Left renal cortex interstitium (tissue), 4 donors: Measurements from ENCODE around the gene EFCAB12. TPM values are rescaled to one million over a fixed set of nuclear protein-coding genes. Genes with fewer than 3 reads are reported as not detected.
A peak's percentile ranks its signal among the peaks of the same experiment; 100 is the strongest.
"Not testable (repeated sequence)": the region's sequence is repeated elsewhere in the genome, so short reads cannot be mapped to it uniquely, and the experiment has no call there.

ENCODE experiments used
- DNase-seq, 4 donors: peaks; one replicate each; pipeline ENCODE4 v3.0.0-alpha.2; 2013; ENCODE audit warnings: low read depth in 4 of 4, low spot score in 2 of 4, missing footprints in 1 of 4
- polyA plus RNA-seq, 4 donors: library from polyadenylated mRNA; unstranded; fragments of 120-200 nt; gene quantifications; one replicate each; pipeline ENCODE4 v1.2.1, GENCODE V29; 2013; ENCODE audit not compliant: insufficient read length in 4 of 4

EFCAB12 gene
- polyA plus RNA-seq, 4 donors, result 3.0 to 6.0 (median 4.2) TPM

DNA sequence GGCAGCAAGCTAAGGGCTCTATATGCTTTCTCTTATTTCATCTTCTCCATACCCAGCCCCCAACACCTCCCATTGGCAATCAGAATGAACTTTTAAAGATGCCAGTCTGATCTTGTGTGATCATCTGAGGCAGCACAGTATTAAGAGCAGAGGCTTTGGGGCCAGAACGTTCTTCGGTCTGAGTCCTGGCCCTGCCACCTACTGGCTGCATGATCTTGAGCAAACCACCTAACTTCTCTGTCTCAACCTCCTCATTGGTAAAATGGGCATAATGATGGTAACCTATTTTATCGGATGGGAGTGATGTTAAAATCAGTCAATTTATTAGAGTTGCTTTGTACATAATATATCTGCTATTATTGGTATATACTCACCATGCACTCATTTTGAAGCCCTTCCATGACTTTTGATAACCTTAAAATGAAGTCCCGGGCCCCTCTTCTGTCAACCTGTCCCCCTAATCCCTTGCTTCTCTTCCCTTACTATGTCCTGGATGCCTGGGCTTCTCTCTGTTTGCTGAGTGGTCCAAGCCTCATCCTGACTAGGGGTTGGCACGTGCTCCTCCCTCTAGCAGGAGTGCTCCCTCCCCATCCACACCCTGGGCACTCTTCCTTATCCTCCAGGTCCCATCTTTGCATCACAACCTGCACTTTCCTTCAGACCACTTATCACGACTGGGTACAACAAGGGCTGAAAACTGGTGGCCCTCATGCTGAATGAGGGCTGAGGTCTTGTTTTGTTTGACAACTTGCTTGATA lies 6.3 kb downstream of the EFCAB12 start:
- DNase-seq, result no peak

- DNase-seq, result no peak
Measured at GRCh38 chr3:129421236-129421883, 7.1 kb downstream of the EFCAB12 start.

DNA sequence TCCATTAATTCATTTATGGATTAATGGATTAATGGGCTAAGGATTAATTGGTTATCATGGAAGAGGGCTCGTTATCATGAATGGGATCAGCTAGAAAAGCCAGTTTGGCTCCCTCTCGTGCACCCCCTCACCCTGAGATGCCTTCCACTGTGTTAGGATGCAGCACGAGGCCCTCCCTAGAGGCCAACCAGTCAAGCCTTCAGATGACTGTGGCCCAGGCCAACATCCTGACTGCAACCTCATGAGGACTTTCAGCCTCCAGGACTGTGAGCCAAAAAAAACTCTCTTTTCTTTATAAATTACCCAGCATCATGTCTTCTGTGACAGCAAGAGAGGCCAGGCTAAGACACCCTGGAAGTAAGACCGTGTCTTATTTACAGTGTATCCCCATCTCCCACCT lies 9.0 kb downstream of the EFCAB12 start:
- DNase-seq, result no peak

DNA sequence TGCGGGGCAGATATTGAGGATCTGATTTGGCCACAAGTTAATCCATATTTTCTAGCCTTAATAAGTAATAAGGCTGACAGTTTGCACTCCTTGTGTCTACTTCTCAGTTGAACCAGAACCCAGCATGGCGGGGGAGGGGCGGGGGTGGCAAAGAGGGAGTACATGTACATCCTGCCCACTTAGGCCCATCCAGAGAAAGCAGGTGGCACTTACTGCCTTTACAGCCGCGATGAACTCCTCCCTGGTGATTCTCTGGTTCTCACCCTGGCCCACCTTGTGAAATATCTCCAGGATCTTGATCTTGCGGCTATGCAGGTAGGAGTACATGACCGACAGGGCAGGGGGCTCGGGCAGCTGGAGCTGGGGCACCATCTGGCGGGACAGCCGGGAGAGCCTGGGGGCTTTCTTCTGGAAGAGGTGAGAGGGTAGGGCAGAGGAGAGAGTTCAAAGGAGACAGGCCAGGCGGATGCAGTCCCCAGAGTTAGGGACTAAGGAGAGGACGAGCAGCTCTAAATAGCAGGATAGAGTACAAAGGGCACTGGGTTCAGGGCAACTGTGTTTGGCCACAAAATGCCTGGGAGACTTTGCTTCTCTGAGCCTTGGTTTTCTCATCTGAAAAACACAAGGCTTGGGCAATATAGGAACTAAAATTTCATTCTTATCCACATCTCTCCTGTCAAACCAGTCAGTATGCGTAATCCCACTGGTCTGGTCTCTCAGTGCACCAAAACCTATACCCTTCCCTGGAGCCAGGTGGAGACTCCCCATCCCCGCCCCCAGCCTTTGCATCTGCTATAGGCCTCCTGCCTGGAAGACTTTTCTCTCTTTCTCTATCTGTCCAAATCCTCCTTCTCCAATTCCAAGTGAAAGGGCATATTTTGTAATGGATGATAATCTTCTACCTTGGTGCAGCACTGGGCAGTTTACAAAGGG lies 10.1 kb downstream of the EFCAB12 start:
- no peak for DNase-seq

GRCh38 chr3:129417326-129417725 lies 11.1 kb downstream of the EFCAB12 start:
- DNase-seq, result peak in 2 of 4 donors; percentile 38 to 39

GRCh38 chr3:129416415-129416814 lies 12.0 kb downstream of the EFCAB12 start:
- no peak for DNase-seq

GRCh38 chr3:129415830-129416229 lies 12.6 kb downstream of the EFCAB12 start:
- DNase-seq, result no peak

DNA sequence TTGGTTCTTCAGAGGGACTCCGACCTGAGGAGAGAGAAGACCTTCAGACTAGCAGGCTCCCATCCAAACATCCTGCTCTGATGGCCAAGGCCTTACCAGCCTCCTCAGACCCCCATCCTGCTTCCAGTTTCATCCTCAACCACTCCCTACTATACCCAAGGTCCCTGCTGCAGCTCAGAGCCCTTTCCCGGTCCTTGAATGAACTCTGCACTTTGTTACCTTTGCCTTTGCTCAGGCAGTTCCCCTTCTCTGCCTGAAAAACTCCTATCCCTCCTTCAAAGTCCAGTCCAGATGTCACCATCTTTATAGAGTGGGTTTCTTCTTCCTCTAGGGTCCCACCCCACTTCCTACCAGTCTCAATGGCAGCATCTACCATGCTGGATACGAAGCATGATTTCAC lies 13.1 kb downstream of the EFCAB12 start:
- DNase-seq, result no peak

DNA sequence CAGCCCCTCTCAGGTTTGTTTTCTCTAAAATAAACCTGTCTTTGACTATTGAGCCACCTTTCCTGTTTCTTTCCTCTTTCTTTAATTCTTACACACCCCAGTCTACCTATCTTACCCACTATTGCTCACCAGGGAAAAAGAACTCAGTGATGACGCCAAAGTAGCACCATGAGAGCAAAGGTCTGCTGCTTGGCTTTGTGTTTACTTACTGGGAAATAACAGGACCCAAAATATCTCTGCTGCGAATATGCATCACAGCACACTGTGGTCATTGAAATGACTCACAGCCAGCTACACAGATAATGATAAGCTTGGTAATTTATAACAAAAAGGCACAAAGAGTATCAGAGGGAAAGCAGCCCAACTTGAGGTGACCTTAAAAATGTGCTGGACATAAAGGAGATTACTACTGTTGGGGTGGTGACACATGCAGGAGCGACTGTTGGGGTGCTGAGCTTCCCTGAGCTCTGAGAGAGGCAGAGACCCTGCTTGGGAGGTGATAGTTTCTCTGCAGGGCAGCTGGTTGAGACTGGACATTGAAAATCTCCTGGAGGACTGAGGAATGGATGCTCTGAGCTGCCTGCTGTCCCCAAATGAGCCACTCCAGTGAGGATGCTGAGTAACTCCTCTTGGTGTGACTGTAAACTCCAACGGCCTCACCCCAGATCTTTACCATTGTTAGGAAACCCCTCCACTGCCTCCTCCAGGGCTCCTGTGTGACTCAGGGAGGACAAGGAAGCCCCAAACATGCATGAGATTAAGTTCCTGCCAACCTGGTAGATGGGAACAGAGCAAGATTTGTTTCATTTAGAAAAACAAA lies 14.5 kb downstream of the EFCAB12 start:
- DNase-seq, result no peak

- not testable (repeated sequence) for DNase-seq
Measured at GRCh38 chr3:129413238-129413637, 15.2 kb downstream of the EFCAB12 start.

- DNase-seq, result no peak
Measured at GRCh38 chr3:129412542-129413198, 15.8 kb downstream of the EFCAB12 start.

DNA sequence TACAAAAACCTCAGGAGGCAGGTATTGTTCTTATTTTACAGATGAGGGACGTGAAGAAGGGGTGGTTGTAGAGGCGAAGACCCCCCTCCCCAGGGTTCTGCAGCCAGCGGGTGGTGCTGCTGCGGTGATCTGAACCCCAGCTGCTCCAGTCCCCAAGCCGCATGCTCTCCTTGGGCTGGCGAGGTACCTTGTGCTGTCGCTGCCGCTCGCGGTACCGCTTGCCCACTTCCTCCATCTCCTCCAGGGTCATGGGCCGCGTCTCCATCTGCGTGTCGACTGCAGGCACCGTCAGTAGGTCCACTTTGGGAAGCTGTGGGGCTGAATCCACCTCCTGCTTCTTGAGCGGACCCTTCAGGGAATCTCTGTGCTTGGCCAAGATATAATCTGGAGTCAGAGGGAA lies 17.5 kb downstream of the EFCAB12 start:
- DNase-seq, result no peak

DNA sequence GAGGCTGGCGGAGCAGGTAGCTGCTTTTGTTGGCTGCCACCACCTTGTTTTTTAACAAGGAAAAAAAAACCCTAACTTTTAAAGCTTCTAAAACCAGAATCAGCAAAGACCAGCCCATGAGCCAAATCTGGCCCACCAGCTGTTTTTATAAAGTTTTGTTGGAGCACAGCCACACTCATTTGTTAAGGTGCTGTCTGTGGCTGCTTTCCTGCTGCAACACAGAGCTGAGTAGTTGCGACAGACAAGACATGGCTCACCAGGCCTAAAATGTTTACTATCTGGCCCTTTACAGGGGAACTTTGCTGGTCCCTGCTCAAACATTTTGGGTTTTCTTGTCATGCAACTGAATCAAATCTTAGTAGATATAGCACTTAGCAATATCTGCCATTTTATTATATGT lies 18.9 kb downstream of the EFCAB12 start:
- no peak for DNase-seq

- DNase-seq, result no peak
Measured at GRCh38 chr3:129404610-129405009, 23.8 kb downstream of the EFCAB12 start.

DNA sequence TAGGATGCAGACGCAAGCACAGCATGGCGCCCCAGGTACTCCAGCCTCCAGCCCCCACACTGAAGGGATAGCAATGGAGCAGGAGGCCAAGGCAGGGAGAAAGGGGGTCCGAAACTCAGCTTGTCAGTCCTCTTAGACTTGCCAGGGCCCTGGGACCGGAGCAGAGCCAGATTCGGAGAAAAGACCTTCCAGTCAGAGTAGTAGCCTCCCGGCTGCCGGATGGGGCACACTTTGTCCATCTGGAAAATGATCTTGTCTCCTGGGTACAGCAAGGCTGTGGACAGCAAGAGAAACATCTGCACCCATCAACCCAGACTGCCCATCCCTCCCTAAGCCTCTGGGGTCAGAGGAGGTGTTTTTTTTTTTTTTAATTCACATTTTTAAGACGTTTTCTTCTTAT lies 24.3 kb downstream of the EFCAB12 start:
- DNase-seq, result no peak

- no peak for DNase-seq
Measured at GRCh38 chr3:129403450-129403849, 25.0 kb downstream of the EFCAB12 start.

- DNase-seq, result no peak
Measured at GRCh38 chr3:129402616-129403015, 25.8 kb downstream of the EFCAB12 start.

GRCh38 chr3:129402210-129402609 lies 26.2 kb downstream of the EFCAB12 start:
- DNase-seq, result no peak

- no peak for DNase-seq
Measured at GRCh38 chr3:129399895-129400357, 28.5 kb downstream of the EFCAB12 start.
